NCI-H146 treated with DMSO at 0.1 percent for 48 hours (cell line): ENCODE results near the gene MXRA8.

Experiments
- DNase-seq: peaks from one replicate; lab custom pipeline; 2025; ENCODE audit not compliant: unreplicated experiment; lab: John Stamatoyannopoulos, UW

Gene MXRA8

DNA sequence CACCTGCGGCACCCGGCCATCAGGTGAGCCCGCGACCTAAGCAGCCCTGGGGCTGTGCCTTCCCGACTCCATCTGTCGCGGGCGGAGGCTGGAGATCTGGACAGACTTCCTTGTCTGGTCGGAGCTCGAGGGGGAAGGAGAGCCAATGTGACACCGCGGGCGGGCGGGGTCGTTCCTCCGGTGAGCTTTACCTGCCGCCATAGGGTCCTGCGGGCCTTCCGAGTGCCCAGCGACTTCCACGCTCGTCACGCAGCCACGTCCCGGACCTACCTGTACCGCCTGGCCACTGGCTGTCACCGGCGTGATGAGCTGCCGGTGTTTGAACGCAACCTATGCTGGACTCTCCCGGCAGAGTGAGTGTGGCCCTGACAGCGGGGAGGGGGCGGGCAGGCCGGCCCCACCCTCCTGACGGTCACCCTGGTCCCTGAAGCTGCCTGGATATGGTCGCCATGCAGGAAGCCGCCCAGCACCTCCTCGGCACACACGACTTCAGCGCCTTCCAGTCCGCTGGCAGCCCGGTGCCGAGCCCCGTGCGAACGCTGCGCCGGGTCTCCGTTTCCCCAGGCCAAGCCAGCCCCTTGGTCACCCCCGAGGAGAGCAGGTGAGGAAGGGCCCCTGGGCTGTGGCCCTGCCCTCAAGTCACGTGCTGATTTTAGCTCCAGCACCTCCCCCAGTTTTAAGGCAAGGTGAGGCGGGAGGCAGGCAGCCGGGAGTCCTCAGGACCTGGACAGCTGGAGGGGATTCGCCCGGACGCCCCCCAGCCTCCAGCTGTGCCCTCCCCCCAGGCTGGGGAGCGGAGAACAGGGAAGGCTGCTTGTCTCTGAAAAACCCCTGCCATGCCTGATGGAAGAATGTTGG lies 48.9 kb downstream of the MXRA8 start:
- no peak for DNase-seq

DNA sequence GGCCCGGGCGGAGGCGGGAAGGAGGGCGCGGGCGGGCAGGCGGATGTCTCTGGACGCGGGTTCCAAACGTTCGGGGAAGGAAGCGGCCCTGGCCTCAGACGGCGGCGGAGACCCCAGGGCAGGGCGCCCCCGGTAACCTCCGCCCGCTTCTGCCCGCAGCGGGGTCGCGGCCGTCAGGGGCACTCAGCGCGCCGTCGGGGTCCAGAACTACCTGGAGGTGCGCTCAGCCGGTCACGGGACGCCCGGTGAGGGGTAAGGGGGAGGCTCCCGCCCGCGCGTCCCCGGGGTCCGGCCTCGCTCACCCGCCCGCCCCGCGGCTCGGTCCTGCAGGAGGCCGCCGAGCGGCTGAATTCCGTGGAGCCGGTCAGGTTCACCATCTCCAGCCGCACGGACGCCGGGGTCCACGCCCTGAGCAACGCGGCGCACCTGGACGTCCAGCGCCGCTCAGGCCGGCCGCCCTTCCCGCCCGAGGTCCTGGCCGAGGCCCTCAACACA lies 49.6 kb downstream of the MXRA8 start:
- DNase-seq = no peak

DNA sequence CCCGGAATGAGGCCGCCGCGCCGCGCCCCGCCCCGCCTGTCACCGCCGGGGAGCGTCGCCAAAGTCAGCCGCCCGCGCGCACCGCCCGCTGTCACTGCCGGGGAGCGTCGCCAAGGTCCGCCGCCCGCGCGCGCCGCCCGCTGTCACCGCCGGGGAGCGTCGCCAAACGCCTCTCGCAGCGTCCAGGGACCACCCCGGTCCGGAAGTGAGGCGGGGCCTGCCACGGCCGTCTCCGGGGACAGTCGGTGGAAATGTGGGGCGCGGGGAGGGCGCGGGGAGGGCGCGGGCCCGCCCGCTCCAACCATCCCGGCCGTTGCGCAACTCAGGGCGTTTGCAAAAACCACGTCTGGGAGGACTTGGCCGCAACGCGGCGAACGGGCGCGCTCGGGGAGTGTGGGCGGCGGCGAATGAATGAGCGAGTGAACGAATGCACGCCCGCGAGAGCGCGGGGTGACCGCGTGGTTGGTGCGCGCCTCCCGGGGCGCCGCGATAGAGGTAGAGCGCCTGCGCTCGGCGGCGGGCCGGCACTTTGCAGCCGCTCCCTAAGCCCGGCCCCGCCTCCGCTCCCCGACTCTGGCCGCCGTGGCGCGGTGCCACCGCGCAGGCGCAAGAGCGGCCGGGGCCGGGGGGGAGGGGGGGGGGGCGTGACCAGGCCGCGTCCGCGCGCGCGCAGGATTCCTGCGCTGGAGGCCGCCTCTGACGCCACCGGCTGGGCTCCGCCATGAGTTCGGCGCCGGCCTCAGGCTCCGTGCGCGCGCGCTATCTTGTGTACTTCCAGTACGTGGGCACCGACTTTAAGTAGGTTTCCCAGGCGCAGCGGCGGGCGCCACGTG lies 50.2 kb downstream of the MXRA8 start, which contains the start of the genes ACAP3 and PUSL1:
ACAP3 (minus strand) TSS at position 8 of the 833 bp plus-strand sequence. CDS start 115 bp downstream, outside the sequence.
PUSL1 (plus strand) TSS at position 675 of the 833 bp plus-strand sequence; CDS start at position 722, 47 bp downstream.
- DNase-seq = peak; percentile 65

DNA sequence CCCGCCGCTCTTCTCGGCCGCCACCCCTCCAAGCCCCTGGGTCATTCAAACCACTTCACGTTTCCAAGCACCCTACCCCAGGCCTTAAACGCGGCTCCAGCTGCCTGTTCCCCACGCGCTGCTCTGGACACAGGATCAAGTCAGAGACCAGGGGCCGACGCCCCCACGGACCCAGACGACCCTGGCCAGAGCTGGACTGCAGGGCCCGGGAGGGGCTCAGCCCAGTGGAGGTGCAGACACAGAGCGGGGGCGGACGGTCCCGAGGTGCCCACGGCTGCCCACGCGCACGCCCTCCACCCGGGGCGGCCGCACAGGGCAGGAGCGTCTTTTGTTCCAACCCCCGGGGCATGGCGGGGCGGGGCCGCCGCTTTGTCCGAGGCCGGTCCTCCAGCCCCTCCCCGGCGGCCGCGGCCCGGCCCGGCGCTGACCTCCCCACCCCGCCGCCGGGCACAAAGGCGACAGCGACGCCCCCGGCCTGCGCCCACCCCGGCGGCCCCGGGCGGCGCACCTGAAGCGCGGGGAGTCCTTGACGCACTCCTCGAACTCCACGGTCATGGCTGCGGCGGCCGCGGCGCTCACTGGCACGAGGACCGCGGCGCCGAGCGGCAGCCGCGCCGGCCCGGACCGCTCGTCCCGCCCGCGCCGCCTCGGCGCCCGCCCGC lies 51.0 kb downstream of the MXRA8 start:
- no peak for DNase-seq

DNA sequence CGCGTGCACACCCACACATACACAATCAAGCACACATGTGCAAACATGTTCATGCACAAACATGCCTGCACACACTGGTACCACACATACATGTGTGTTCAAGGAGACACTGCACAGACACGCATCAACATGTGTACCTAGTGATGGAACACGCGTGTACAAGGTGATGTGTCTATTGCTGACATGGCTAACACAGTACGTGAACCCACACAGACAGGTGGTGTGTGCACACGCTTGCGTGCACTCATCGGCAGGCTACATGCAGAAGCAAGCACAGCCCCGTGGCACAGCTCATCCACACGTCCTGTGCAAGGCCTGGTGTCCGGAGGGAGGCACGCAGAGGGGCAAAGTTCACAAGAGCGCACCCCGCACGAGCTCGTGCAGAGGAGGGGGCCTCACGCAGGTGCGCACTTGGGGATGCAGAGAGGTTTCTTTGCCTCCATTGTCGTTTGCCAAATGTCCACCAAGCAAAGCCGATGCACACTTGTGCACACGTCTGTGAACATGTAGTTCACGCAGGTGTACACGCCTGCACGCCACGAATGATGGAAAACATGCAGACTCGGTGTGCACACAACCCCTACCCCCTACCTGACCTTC lies 51.6 kb downstream of the MXRA8 start:
- no peak for DNase-seq

DNA sequence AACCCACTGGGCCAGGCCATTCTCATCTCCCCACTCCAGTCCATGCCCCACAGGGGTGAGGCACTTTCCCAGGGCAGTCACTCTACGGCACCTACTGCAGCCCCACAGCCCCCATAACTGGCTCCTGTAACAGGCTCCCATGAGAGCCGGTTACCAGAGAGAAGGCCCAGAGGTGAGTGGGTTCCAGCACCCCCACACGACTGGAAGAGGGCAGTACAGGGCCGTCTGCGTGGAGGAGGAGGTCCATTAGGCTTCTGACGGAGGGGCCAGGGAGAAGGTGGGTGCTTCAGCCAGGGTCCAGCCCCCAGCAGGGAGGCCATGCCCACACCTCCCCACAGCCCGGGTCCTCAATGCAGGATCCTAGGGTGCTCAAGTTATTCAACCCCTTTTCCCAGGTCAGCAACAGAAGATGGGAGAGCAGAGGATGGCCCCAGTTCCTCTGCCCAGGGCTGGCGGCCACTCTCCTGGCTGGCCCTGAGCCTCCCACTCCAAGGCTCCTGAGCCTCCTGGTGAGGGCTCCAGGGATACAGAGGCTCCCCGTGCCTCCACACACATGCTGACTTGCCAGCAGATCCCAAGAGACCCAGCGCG lies 52.2 kb downstream of the MXRA8 start:
- no peak for DNase-seq

DNA sequence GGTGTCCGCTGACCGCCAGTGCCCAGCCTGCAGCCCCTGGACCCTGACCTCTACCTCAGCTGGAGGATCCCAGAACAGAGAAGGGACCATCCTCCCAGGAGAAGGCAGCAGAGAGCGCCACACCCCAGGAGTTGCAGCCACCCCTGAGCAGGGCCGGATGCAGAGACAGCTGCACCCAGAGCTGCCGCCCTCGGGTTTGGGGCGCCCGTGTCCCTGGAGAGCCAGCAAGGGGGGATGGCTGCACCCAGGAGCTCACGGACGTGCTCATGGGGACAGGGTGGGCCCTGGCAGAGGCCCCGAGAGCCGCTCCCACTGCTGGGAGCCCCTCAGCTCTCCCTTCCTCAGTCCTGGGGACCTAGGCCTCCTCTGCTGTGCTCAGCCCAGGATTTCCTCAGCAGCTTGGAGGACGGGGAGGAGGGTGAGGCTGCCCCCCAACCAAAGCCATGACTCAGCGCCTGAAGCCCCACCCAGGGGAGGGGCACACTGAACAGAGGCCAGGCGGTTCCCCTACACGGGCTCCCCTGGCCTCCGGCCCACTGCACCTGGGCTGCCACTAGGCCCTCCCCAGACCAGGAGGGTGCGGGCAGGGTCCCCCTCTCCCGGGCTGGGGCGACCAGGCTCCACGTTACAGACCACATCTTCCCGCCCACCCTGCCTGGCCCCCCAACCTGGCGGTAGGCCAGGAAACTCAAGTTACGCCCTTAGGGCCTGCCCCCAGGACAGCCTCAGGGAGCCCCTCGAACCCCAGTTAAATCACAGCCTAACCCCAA lies 52.9 kb downstream of the MXRA8 start:
- no peak for DNase-seq

DNA sequence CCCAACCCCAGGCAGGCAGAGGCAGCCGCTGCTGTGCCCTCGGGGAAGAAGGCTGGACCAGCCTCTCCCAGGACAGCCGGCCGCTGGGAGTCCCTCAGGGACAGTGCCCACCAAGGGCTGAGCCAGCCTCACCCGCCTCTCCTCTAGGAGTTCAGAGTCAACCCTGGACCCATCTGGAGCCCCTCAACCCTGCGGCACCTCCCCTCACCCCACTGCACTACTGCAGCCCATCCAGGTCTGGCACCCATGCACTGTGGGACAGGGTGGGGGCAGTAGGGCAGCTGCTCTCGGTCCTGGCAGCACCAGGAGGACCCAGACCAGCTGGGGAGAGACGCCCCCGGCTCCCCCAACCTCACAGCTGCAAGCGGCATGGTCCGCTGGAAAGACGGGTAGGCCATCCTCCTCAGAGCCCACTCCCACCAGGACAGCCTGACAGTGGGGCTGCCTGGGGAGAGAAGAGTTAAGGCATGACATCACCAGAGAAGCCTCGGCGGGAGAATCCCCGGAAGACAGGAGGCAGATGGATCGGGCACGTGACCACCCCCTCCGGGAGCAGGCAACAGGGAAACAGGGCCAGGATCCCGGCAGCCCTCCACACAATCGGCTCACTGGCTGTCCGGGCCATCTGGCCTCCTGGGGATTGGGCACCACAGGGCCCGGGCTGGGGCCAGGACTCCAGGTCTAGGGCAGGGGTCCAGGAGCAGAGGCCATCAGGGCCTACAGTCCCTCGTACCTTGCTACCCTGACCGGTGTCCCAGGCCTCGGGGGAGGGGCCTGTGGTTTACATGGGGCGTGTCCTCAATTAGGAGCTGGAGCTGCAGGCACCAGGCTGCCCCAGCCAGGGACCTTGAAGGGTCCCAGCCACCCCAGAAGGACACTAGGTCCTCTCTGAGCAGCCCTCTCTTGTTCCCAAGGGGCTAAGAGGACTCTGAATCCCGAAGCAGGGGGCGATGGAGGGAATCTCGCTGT lies 53.7 kb downstream of the MXRA8 start:
- DNase-seq = peak; percentile 10

DNA sequence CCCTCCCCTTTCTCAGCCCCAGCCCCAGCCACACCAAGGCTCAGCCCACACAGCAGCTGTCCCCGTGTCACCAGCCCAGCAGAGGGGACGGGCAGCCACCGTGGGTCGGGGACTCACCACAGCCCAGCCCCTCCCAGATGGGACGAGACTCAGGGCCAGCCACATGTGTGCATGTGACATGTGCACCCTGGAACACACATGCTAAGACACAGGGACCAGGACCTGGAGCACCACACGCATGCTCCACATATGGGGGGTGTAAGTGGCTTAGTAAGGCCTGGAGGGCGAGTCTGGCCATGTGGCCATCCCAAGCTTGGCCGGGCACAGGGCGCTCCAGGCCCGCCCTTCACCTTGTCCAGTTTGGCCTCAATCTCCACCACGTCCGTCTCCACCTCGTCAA lies 54.6 kb downstream of the MXRA8 start:
- no peak for DNase-seq

DNA sequence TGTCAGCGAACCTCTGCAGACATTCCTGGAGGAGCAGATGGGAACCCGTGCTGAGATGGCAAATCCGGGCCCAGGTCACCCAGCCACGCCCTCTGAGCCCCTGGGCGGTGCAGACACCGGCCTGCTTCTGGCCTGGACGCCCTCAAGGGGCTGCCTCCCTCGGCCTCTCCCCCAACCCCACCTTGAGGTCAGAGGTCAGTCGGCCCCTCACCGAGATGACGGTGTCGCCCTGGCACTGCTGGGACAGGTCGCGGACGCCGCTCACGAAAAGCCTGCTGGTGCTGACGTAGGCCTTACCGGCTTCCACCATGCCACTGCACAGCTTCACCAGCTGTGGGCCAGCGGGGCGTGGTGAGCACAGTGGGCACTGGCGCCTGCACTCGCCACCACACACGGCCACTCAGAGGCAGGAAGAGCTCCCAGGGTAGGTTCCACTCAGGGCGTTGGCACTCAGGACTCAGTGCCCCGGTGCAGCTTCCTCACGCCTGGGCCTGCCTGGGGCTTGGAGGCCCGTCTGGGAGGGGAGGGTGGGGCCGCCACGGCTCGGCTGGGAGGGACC lies 55.3 kb downstream of the MXRA8 start:
- no peak for DNase-seq
